ENCODE results near the gene RHEBL1.
A peak's percentile ranks its signal among the peaks of the same experiment; 100 is the strongest.
"Not testable (repeated sequence)": the region's sequence is repeated elsewhere in the genome, so short reads cannot be mapped to it uniquely, and the experiment has no call there.

Gene RHEBL1

DNA sequence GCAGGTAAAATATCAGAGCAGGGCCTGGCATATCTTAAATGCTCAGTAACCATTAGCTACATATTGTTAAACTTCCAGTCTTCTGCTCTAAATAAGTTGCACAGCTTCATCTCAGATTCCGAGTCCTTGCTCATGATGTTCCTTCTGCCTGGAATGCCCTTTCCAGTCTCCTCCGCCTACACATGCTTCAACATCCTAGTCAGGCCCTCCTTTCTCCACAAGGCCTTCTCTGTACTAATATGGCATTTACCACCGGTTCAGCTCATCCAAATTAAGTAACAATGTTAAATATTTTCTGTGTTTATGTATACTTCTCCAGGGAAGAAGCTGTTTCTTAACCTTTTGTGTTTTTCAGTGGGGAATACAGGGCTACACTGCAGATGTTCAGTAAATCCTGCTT is 16.3 kb upstream of the RHEBL1 start:
- Histone ChIP-seq H3K27ac (ENCODE audit: low read length) (no peak overlapping the region), H3K4me3 (ENCODE audit: low read length) (no peak overlapping the region), H3K36me3 (ENCODE audit: control insufficient read depth, low read depth, low read length) (no peaks in the 10 kb centered on the region), H3K27me3 (ENCODE audit: control insufficient read depth, insufficient read depth, low read length) (peaks cover 52% of the 10 kb centered on the region), H3K9ac (ENCODE audit: low read length) (no peak overlapping the region), H3K4me1 (ENCODE audit: control insufficient read depth, low read depth, low read length) (peaks cover 6% of the 10 kb centered on the region), H3K9me3 (ENCODE audit: control insufficient read depth, low read depth, low read length) (no peaks in the 10 kb centered on the region)

GRCh38 chr12:49084438-49084837 is 14.7 kb upstream of the RHEBL1 start:
- Histone ChIP-seq H3K27ac (ENCODE audit: low read length) (no peak overlapping the region), H3K27me3 (ENCODE audit: control insufficient read depth, insufficient read depth, low read length) (peaks cover 42% of the 10 kb centered on the region), H3K4me3 (ENCODE audit: low read length) (no peak overlapping the region), H3K4me1 (ENCODE audit: control insufficient read depth, low read depth, low read length) (peaks cover 6% of the 10 kb centered on the region), H3K36me3 (ENCODE audit: control insufficient read depth, low read depth, low read length) (no peaks in the 10 kb centered on the region), H3K9ac (ENCODE audit: low read length) (no peak overlapping the region), H3K9me3 (ENCODE audit: control insufficient read depth, low read depth, low read length) (no peaks in the 10 kb centered on the region)

- no peaks in the 10 kb centered on the region for H3K9me3 ChIP-seq (ENCODE audit: control insufficient read depth, low read depth, low read length)
- no peaks in the 10 kb centered on the region for H3K36me3 ChIP-seq (ENCODE audit: control insufficient read depth, low read depth, low read length)
- no peak overlapping the region for H3K9ac ChIP-seq (ENCODE audit: low read length)
- H3K27me3 ChIP-seq (ENCODE audit: control insufficient read depth, insufficient read depth, low read length) = peaks cover 7% of the 10 kb centered on the region
- H3K4me1 ChIP-seq (ENCODE audit: control insufficient read depth, low read depth, low read length) = no peaks in the 10 kb centered on the region
- no peak overlapping the region for H3K4me3 ChIP-seq (ENCODE audit: low read length)
- H3K27ac ChIP-seq (ENCODE audit: low read length) = no peak overlapping the region
Observed at GRCh38 chr12:49079793-49080192, 10.0 kb upstream of the RHEBL1 start.

DNA sequence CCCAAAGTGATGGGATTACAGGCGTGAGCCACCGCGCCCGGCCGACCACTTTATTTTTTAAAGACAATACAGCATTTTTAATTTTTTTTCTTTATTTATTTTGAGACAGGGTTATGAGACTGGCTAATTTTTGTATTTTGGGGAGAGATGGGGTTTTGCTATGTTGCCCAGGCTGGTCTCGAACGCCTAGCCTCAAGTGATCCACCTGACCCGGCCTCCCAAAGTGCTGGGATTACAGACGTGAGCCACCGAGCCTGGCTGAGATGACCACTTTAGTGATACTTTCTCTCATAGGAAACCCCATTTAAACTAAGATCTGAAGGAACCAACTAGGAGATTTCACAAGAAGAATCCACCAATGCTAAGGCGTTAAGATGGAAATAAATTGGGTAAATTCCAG is 1.2 kb upstream of the RHEBL1 start:
- peaks cover 30% of the 10 kb centered on the region for H3K27me3 ChIP-seq (ENCODE audit: control insufficient read depth, insufficient read depth, low read length)
- H3K9me3 ChIP-seq (ENCODE audit: control insufficient read depth, low read depth, low read length) = no peaks in the 10 kb centered on the region
- H3K9ac ChIP-seq (ENCODE audit: low read length) = no peak overlapping the region
- H3K4me1 ChIP-seq (ENCODE audit: control insufficient read depth, low read depth, low read length) = peaks cover 5% of the 10 kb centered on the region
- H3K4me3 ChIP-seq (ENCODE audit: low read length) = no peak overlapping the region
- no peaks in the 10 kb centered on the region for H3K36me3 ChIP-seq (ENCODE audit: control insufficient read depth, low read depth, low read length)
- no peak overlapping the region for H3K27ac ChIP-seq (ENCODE audit: low read length)

DNA sequence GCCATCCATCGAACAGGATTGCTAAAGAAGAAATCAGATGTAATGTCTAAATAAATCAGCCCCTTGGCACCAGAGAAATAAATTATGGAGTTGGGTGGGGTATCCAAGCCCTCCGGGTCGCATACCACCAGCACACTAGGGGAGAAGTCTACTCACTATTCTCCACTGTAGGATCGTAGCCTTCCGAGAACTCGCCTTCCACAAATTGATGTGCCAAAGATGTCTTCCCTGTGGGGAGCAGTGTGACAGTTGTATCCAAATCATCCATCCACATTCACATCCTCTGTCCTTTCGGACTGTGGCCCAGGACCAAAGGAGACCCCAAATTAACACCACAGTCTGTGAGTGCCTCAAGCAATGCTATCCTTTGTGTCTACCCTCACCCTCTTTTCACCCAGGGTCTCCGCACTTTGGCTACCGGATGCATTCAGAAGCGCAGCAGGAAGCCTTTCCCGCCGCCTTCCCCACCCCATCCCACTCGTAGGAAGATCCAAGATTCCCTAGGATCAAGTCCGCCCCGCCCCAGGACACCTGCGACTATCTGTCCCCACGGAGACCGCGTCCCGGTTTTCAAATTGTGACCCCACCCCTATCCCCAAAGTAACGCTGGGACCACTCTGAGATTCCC is 786 bp downstream of the RHEBL1 start:
- Histone ChIP-seq H3K9me3 (ENCODE audit: control insufficient read depth, low read depth, low read length) (no peaks in the 10 kb centered on the region), H3K27ac (ENCODE audit: low read length) (no peak overlapping the region), H3K9ac (ENCODE audit: low read length) (peak overlapping the region; percentile 34)

GRCh38 chr12:49066120-49066519 is 3.7 kb downstream of the RHEBL1 start:
- no peak overlapping the region for H3K27ac ChIP-seq (ENCODE audit: low read length)
- H3K4me3 ChIP-seq (ENCODE audit: low read length) = no peak overlapping the region
- H3K9me3 ChIP-seq (ENCODE audit: control insufficient read depth, low read depth, low read length) = no peaks in the 10 kb centered on the region
- H3K9ac ChIP-seq (ENCODE audit: low read length) = no peak overlapping the region
- peaks cover 8% of the 10 kb centered on the region for H3K4me1 ChIP-seq (ENCODE audit: control insufficient read depth, low read depth, low read length)
- peaks cover 26% of the 10 kb centered on the region for H3K27me3 ChIP-seq (ENCODE audit: control insufficient read depth, insufficient read depth, low read length)
- no peaks in the 10 kb centered on the region for H3K36me3 ChIP-seq (ENCODE audit: control insufficient read depth, low read depth, low read length)

More for the DNA sequence above, 786 bp downstream of the RHEBL1 start:
- no peaks in the 10 kb centered on the region for H3K36me3 ChIP-seq (ENCODE audit: control insufficient read depth, low read depth, low read length)
- peak overlapping the region; percentile 88 for H3K4me3 ChIP-seq (ENCODE audit: low read length)
- H3K4me1 ChIP-seq (ENCODE audit: control insufficient read depth, low read depth, low read length) = peaks cover 5% of the 10 kb centered on the region
- peaks cover 30% of the 10 kb centered on the region for H3K27me3 ChIP-seq (ENCODE audit: control insufficient read depth, insufficient read depth, low read length)

- peaks cover 4% of the 10 kb centered on the region for H3K4me1 ChIP-seq (ENCODE audit: control insufficient read depth, low read depth, low read length)
- H3K27ac ChIP-seq (ENCODE audit: low read length) = no peak overlapping the region
- no peaks in the 10 kb centered on the region for H3K9me3 ChIP-seq (ENCODE audit: control insufficient read depth, low read depth, low read length)
- H3K9ac ChIP-seq (ENCODE audit: low read length) = no peak overlapping the region
- H3K36me3 ChIP-seq (ENCODE audit: control insufficient read depth, low read depth, low read length) = no peaks in the 10 kb centered on the region
- peaks cover 20% of the 10 kb centered on the region for H3K27me3 ChIP-seq (ENCODE audit: control insufficient read depth, insufficient read depth, low read length)
- H3K4me3 ChIP-seq (ENCODE audit: low read length) = no peak overlapping the region
Observed at GRCh38 chr12:49064767-49065152, 5.0 kb downstream of the RHEBL1 start.

- not testable (repeated sequence) for H3K36me3 ChIP-seq (ENCODE audit: control insufficient read depth, low read depth, low read length); H3K27me3 ChIP-seq (ENCODE audit: control insufficient read depth, insufficient read depth, low read length); H3K9me3 ChIP-seq (ENCODE audit: control insufficient read depth, low read depth, low read length); H3K4me3 ChIP-seq (ENCODE audit: low read length); H3K9ac ChIP-seq (ENCODE audit: low read length); H3K27ac ChIP-seq (ENCODE audit: low read length)
- H3K4me1 ChIP-seq (ENCODE audit: control insufficient read depth, low read depth, low read length) = peaks cover 20% of the 10 kb centered on the region
Observed at GRCh38 chr12:49061916-49062315, 7.9 kb downstream of the RHEBL1 start.

GRCh38 chr12:49061157-49061650 is 8.6 kb downstream of the RHEBL1 start:
- H3K27me3 ChIP-seq (ENCODE audit: control insufficient read depth, insufficient read depth, low read length) = no peaks in the 10 kb centered on the region
- peak overlapping the region; percentile 85 for H3K4me3 ChIP-seq (ENCODE audit: low read length)
- H3K27ac ChIP-seq (ENCODE audit: low read length) = peak overlapping the region; percentile 98
- H3K9me3 ChIP-seq (ENCODE audit: control insufficient read depth, low read depth, low read length) = no peaks in the 10 kb centered on the region
- no peaks in the 10 kb centered on the region for H3K36me3 ChIP-seq (ENCODE audit: control insufficient read depth, low read depth, low read length)
- H3K4me1 ChIP-seq (ENCODE audit: control insufficient read depth, low read depth, low read length) = peaks cover 27% of the 10 kb centered on the region
- peak overlapping the region; percentile 98 for H3K9ac ChIP-seq (ENCODE audit: low read length)

GRCh38 chr12:49060237-49061156 is 9.3 kb downstream of the RHEBL1 start, which contains the start of gene KMT2D:
Gene KMT2D, minus strand, starts transcription at chr12:49060794. Its CDS starts 5,470 bp downstream, at chr12:49055324.
- H3K4me1 ChIP-seq (ENCODE audit: control insufficient read depth, low read depth, low read length) = peaks cover 34% of the 10 kb centered on the region
- peak within 1 kb of the TSS; percentile 85 for H3K4me3 ChIP-seq (ENCODE audit: low read length)
- H3K27me3 ChIP-seq (ENCODE audit: control insufficient read depth, insufficient read depth, low read length) = no peaks in the 10 kb centered on the region
- H3K9me3 ChIP-seq (ENCODE audit: control insufficient read depth, low read depth, low read length) = no peaks in the 10 kb centered on the region
- peak within 1 kb of the TSS; percentile 98 for H3K9ac ChIP-seq (ENCODE audit: low read length)
- peak within 1 kb of the TSS; percentile 98 for H3K27ac ChIP-seq (ENCODE audit: low read length)
- no peaks in the 10 kb centered on the region for H3K36me3 ChIP-seq (ENCODE audit: control insufficient read depth, low read depth, low read length)

DNA sequence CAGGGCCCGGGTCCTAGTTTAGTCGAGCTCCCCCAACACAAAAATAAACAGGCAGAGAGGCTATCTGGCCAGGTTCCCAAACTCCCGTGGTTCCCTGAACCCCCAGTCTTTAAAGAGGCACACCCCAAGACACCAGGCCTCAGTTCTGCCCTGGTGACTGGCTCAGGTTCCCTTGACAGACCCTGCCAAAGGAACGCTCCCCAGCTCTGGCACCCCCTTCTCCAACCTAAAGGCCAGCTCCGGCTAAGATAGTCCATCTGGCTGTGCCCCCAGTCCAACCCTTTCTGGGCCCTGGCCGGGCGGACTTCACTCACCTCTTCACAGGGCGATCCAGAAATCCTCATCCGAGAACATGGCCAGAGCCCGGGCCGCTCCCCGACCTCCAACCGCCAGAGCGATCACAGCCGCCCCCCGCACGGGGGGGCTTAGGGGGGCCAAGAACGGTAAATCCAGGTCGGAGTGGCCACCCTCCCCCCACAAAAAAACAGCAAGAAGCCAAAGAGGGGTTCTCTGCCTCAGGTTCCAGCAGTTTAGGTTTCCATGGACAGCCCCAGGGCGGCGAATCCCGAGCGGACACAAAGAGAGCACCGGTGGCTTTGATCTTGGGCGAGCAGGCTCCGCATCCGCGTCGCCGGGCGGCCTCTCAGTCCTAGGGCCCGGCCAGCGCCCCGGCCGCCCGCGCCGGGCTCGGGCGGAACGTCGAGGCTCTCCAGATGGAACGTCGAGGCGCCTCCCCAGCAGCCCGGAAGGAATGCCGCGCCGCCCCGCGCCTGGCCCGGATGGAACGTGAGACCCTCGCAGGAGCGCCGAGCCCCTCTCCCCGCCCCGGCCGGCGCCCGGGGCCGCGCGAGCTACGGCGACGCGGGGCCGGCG is 10.2 kb downstream of the RHEBL1 start:
- peaks cover 7% of the 10 kb centered on the region for H3K36me3 ChIP-seq (ENCODE audit: control insufficient read depth, low read depth, low read length)
- peak overlapping the region; percentile 98 for H3K9ac ChIP-seq (ENCODE audit: low read length)
- H3K9me3 ChIP-seq (ENCODE audit: control insufficient read depth, low read depth, low read length) = no peaks in the 10 kb centered on the region
- H3K27ac ChIP-seq (ENCODE audit: low read length) = peak overlapping the region; percentile 38
- no peaks in the 10 kb centered on the region for H3K27me3 ChIP-seq (ENCODE audit: control insufficient read depth, insufficient read depth, low read length)
- peak overlapping the region; percentile 85 for H3K4me3 ChIP-seq (ENCODE audit: low read length)
- peaks cover 34% of the 10 kb centered on the region for H3K4me1 ChIP-seq (ENCODE audit: control insufficient read depth, low read depth, low read length)

All from iPS-18a (cell line).